ENCODE measurements around the gene PTGER3. TPM values are rescaled to one million over a fixed set of nuclear protein-coding genes. Genes with fewer than 3 reads are reported as not detected.

PTGER3 gene
- total RNA-seq, 5 donors from 2014 or later (not counting 1 experiment from before 2014, with no cell fraction given): 0.10 to 0.53 (median 0.31) TPM; not detected in 1

- Mint-ChIP-seq H3K4me3 (no peak overlapping the region), H3K36me3 (no peaks in the 10 kb centered on the region), H3K27me3 (peaks cover 4 to 16% of the 10 kb centered on the region in 2 donors), H3K27ac (no peak overlapping the region), H3K9me3 (no peaks in the 10 kb centered on the region), H3K4me1 (no peaks in the 10 kb centered on the region)
- ATAC-seq (replicated peaks in 1 of 4) (no peak), DNase-seq (no peak)
- H3K27ac ChIP-seq (ENCODE audit: low read length): no peak overlapping the region
- H3K4me3 ChIP-seq (ENCODE audit: control insufficient read depth in 1 of 2, extremely low read depth in 1 of 2, low read length in 1 of 2): no peak overlapping the region
- H3K36me3 ChIP-seq (ENCODE audit: control insufficient read depth in 2 of 2, extremely low read depth in 1 of 2, insufficient read depth in 1 of 2, low read length in 1 of 2): no peaks in the 10 kb centered on the region
- CTCF ChIA-PET: interaction anchor here in 1 of 2 donors (0.6 kb wide), 1 partner anchor 20 kb away, joined by 3 read pairs; no protein-coding TSS in a partner anchor
- WGBS (ENCODE audit: insufficient coverage): 39% methylated on average over 2 of the region's 3 CpGs
- no peaks in the 10 kb centered on the region for H3K9me3 ChIP-seq
- POLR2A ChIA-PET: no interaction called here
- H3K4me1 ChIP-seq (ENCODE audit: control insufficient read depth in 1 of 2, extremely low read depth in 1 of 2, insufficient read depth in 2 of 2, low read length in 2 of 2): no peaks in the 10 kb centered on the region
- peaks cover 0 to 3% of the 10 kb centered on the region in 2 experiments for H3K27me3 ChIP-seq (replicated peaks in 1 of 2; ENCODE audit: control insufficient read depth in 2 of 2, extremely low read depth in 1 of 2, insufficient read depth in 2 of 2, low read length in 1 of 2)
These were observed 70.0 kb downstream of the PTGER3 start for GRCh38 chr1:70977575-70977974.

- 75% methylated on average over 2 of the region's 4 CpGs for WGBS (ENCODE audit: insufficient coverage)
- Mint-ChIP-seq H3K27me3 (peaks cover 3 to 14% of the 10 kb centered on the region in 2 donors), H3K9me3 (no peaks in the 10 kb centered on the region), H3K36me3 (no peaks in the 10 kb centered on the region), H3K4me3 (no peak overlapping the region), H3K27ac (no peak overlapping the region), H3K4me1 (no peaks in the 10 kb centered on the region)
- Histone ChIP-seq H3K27ac (ENCODE audit: low read length) (no peak overlapping the region), H3K9me3 (no peaks in the 10 kb centered on the region), H3K36me3 (ENCODE audit: control insufficient read depth in 2 of 2, extremely low read depth in 1 of 2, insufficient read depth in 1 of 2, low read length in 1 of 2) (no peaks in the 10 kb centered on the region), H3K27me3 (replicated peaks in 1 of 2; ENCODE audit: control insufficient read depth in 2 of 2, extremely low read depth in 1 of 2, insufficient read depth in 2 of 2, low read length in 1 of 2) (peaks cover 0 to 3% of the 10 kb centered on the region in 2 experiments), H3K4me3 (ENCODE audit: control insufficient read depth in 1 of 2, extremely low read depth in 1 of 2, low read length in 1 of 2) (no peak overlapping the region), H3K4me1 (ENCODE audit: control insufficient read depth in 1 of 2, extremely low read depth in 1 of 2, insufficient read depth in 2 of 2, low read length in 2 of 2) (no peaks in the 10 kb centered on the region)
- POLR2A ChIA-PET: no interaction called here
- ATAC-seq (replicated peaks in 1 of 4): no peak
- CTCF ChIA-PET: interaction anchor here in 1 of 2 donors (0.6 kb wide), 1 partner anchor 21 kb away, joined by 3 read pairs; no protein-coding TSS in a partner anchor
- no peak for DNase-seq
These were observed 70.6 kb downstream of the PTGER3 start for GRCh38 chr1:70977041-70977440.

GRCh38 chr1:70973754-70974153 lies 73.9 kb downstream of the PTGER3 start:
- CTCF ChIA-PET: no interaction called here
- Histone ChIP-seq H3K4me3 (ENCODE audit: control insufficient read depth in 1 of 2, extremely low read depth in 1 of 2, low read length in 1 of 2) (no peak overlapping the region), H3K27me3 (replicated peaks in 1 of 2; ENCODE audit: control insufficient read depth in 2 of 2, extremely low read depth in 1 of 2, insufficient read depth in 2 of 2, low read length in 1 of 2) (no peaks in the 10 kb centered on the region), H3K4me1 (ENCODE audit: control insufficient read depth in 1 of 2, extremely low read depth in 1 of 2, insufficient read depth in 2 of 2, low read length in 2 of 2) (no peaks in the 10 kb centered on the region), H3K27ac (ENCODE audit: low read length) (no peak overlapping the region), H3K36me3 (ENCODE audit: control insufficient read depth in 2 of 2, extremely low read depth in 1 of 2, insufficient read depth in 1 of 2, low read length in 1 of 2) (no peaks in the 10 kb centered on the region), H3K9me3 (no peaks in the 10 kb centered on the region)
- no peak overlapping the region for H3K27ac Mint-ChIP-seq
- H3K9me3 Mint-ChIP-seq: no peaks in the 10 kb centered on the region
- no peak for ATAC-seq (replicated peaks in 1 of 4)
- no peaks in the 10 kb centered on the region for H3K36me3 Mint-ChIP-seq
- POLR2A ChIA-PET: no interaction called here
- H3K27me3 Mint-ChIP-seq: peaks cover 3 to 13% of the 10 kb centered on the region in 2 donors
- no peak for DNase-seq
- H3K4me3 Mint-ChIP-seq: no peak overlapping the region
- WGBS (ENCODE audit: insufficient coverage): no CpG with 5 or more reads among the region's 3 CpGs
- H3K4me1 Mint-ChIP-seq: no peaks in the 10 kb centered on the region

- Mint-ChIP-seq H3K27me3 (peaks cover 0 to 5% of the 10 kb centered on the region in 2 donors), H3K36me3 (no peaks in the 10 kb centered on the region), H3K4me1 (no peaks in the 10 kb centered on the region), H3K4me3 (no peak overlapping the region), H3K27ac (no peak overlapping the region), H3K9me3 (peaks cover 0 to 3% (median 0%) of the 10 kb centered on the region in 3 donors)
- POLR2A ChIA-PET: no interaction called here
- no CpG with 5 or more reads among the region's 4 CpGs for WGBS (ENCODE audit: insufficient coverage)
- ATAC-seq (replicated peaks in 1 of 4) (no peak), DNase-seq (no peak)
- H3K9me3 ChIP-seq: no peaks in the 10 kb centered on the region
- no peaks in the 10 kb centered on the region for H3K4me1 ChIP-seq (ENCODE audit: control insufficient read depth in 1 of 2, extremely low read depth in 1 of 2, insufficient read depth in 2 of 2, low read length in 2 of 2)
- H3K27ac ChIP-seq (ENCODE audit: low read length): no peak overlapping the region
- no peaks in the 10 kb centered on the region for H3K27me3 ChIP-seq (replicated peaks in 1 of 2; ENCODE audit: control insufficient read depth in 2 of 2, extremely low read depth in 1 of 2, insufficient read depth in 2 of 2, low read length in 1 of 2)
- H3K4me3 ChIP-seq (ENCODE audit: control insufficient read depth in 1 of 2, extremely low read depth in 1 of 2, low read length in 1 of 2): no peak overlapping the region
- no peaks in the 10 kb centered on the region for H3K36me3 ChIP-seq (ENCODE audit: control insufficient read depth in 2 of 2, extremely low read depth in 1 of 2, insufficient read depth in 1 of 2, low read length in 1 of 2)
- CTCF ChIA-PET: no interaction called here
These were observed 77.2 kb downstream of the PTGER3 start for GRCh38 chr1:70970407-70970806.

GRCh38 chr1:70966018-70966638 lies 81.5 kb downstream of the PTGER3 start:
- Mint-ChIP-seq H3K27ac (no peak overlapping the region), H3K9me3 (peaks cover 0 to 3% (median 3%) of the 10 kb centered on the region in 3 donors), H3K4me3 (no peak overlapping the region), H3K36me3 (no peaks in the 10 kb centered on the region), H3K4me1 (no peaks in the 10 kb centered on the region), H3K27me3 (peaks cover 0 to 10% of the 10 kb centered on the region in 2 donors)
- peak in 1 of 35 experiments; percentile 4 for DNase-seq
- no peaks in the 10 kb centered on the region for H3K27me3 ChIP-seq (replicated peaks in 1 of 2; ENCODE audit: control insufficient read depth in 2 of 2, extremely low read depth in 1 of 2, insufficient read depth in 2 of 2, low read length in 1 of 2)
- no peak overlapping the region for H3K27ac ChIP-seq (ENCODE audit: low read length)
- CTCF ChIA-PET: interaction anchor here in 1 of 2 donors (0.6 kb wide), 1 partner anchor 113 kb away, joined by 4 read pairs; no protein-coding TSS in a partner anchor
- ATAC-seq (replicated peaks in 1 of 4): no peak
- no peaks in the 10 kb centered on the region for H3K4me1 ChIP-seq (ENCODE audit: control insufficient read depth in 1 of 2, extremely low read depth in 1 of 2, insufficient read depth in 2 of 2, low read length in 2 of 2)
- no CpG with 5 or more reads among the region's 2 CpGs for WGBS (ENCODE audit: insufficient coverage)
- POLR2A ChIA-PET: no interaction called here
- no peaks in the 10 kb centered on the region for H3K36me3 ChIP-seq (ENCODE audit: control insufficient read depth in 2 of 2, extremely low read depth in 1 of 2, insufficient read depth in 1 of 2, low read length in 1 of 2)
- no peaks in the 10 kb centered on the region for H3K9me3 ChIP-seq
- H3K4me3 ChIP-seq (ENCODE audit: control insufficient read depth in 1 of 2, extremely low read depth in 1 of 2, low read length in 1 of 2): no peak overlapping the region

GRCh38 chr1:70963374-70963773 lies 84.2 kb downstream of the PTGER3 start:
- 78% methylated on average over 6 of the region's 6 CpGs for whole genome bisulfite sequencing (ENCODE audit: insufficient coverage)
- Histone ChIP-seq H3K36me3 (ENCODE audit: control insufficient read depth in 2 of 2, extremely low read depth in 1 of 2, insufficient read depth in 1 of 2, low read length in 1 of 2) (no peaks in the 10 kb centered on the region), H3K9me3 (no peaks in the 10 kb centered on the region), H3K4me1 (ENCODE audit: control insufficient read depth in 1 of 2, extremely low read depth in 1 of 2, insufficient read depth in 2 of 2, low read length in 2 of 2) (no peaks in the 10 kb centered on the region), H3K4me3 (ENCODE audit: control insufficient read depth in 1 of 2, extremely low read depth in 1 of 2, low read length in 1 of 2) (no peak overlapping the region), H3K27ac (ENCODE audit: low read length) (no peak overlapping the region), H3K27me3 (replicated peaks in 1 of 2; ENCODE audit: control insufficient read depth in 2 of 2, extremely low read depth in 1 of 2, insufficient read depth in 2 of 2, low read length in 1 of 2) (no peaks in the 10 kb centered on the region)
- ChIA-PET CTCF (no interaction called here), POLR2A (no interaction called here)
- Mint-ChIP-seq H3K36me3 (no peaks in the 10 kb centered on the region), H3K9me3 (peaks cover 0 to 3% (median 3%) of the 10 kb centered on the region in 3 donors), H3K4me1 (no peaks in the 10 kb centered on the region), H3K27me3 (peaks cover 0 to 9% of the 10 kb centered on the region in 2 donors), H3K4me3 (no peak overlapping the region), H3K27ac (no peak overlapping the region)
- DNase-seq (no peak), ATAC-seq (replicated peaks in 1 of 4) (no peak)
